Breast epithelium (tissue), 3 donors: ENCODE data around the gene TTBK1.

Experiments
- CTCF ChIP-seq, 3 donors: fragments of 450-650 bp; IDR thresholded peaks; one replicate each; pipeline ENCODE4 v1.5.1; 2016 to 2017; ENCODE audit warnings: antibody characterized with exemption in 3 of 3, mild to moderate bottlenecking in 3 of 3, moderate library complexity in 3 of 3
- POLR2A ChIP-seq: fragments of 450-650 bp; IDR thresholded peaks from one replicate; pipeline ENCODE4 v1.6.1; 2016; ENCODE audit warnings: antibody characterized with exemption, mild to moderate bottlenecking, moderate library complexity

- TF ChIP-seq CTCF (IDR thresholded peaks at IDR 0.05): no peak
- no peak for TF ChIP-seq POLR2A
These were observed 24.2 kb upstream of the TTBK1 start for GRCh38 chr6:43219119-43219518.
